HG03135 (cell line): ENCODE measurements around the gene HDAC11.
"Not testable (repeated sequence)": the region's sequence is repeated elsewhere in the genome, so short reads cannot be mapped to it uniquely, and the experiment has no call there.

Experiments used
- ATAC-seq: cut with Tn5 transposase; IDR thresholded peaks from one replicate; pipeline ENCODE4 v1.9.1; 2021; ENCODE audit warnings: mild to moderate bottlenecking, moderate library complexity; ENCODE audit not compliant: unreplicated experiment

Gene HDAC11

GRCh38 chr3:13466781-13467180, 13.3 kb upstream of the HDAC11 start:
- no peak for ATAC-seq

GRCh38 chr3:13470894-13471574, 9.1 kb upstream of the HDAC11 start:
- no peak for ATAC-seq

GRCh38 chr3:13472286-13472685, 7.8 kb upstream of the HDAC11 start:
- no peak for ATAC-seq

GRCh38 chr3:13473020-13473419, 7.1 kb upstream of the HDAC11 start:
- ATAC-seq, result no peak

GRCh38 chr3:13474021-13474420, 6.1 kb upstream of the HDAC11 start:
- no peak for ATAC-seq

- ATAC-seq, result no peak
Observed at GRCh38 chr3:13474776-13475303, 5.3 kb upstream of the HDAC11 start.

- ATAC-seq, result no peak
Observed at GRCh38 chr3:13475871-13476590, 4.1 kb upstream of the HDAC11 start.

GRCh38 chr3:13477943-13478342, 2.2 kb upstream of the HDAC11 start:
- no peak for ATAC-seq

GRCh38 chr3:13479332-13479581, 849 bp upstream of the HDAC11 start:
- no peak for ATAC-seq

GRCh38 chr3:13480340-13481318, 523 bp downstream of the HDAC11 start:
- peak; percentile 3 for ATAC-seq

- ATAC-seq, result no peak
Observed at GRCh38 chr3:13482106-13482690, 2.1 kb downstream of the HDAC11 start.

- ATAC-seq, result no peak
Observed at GRCh38 chr3:13483286-13483685, 3.2 kb downstream of the HDAC11 start.

- ATAC-seq, result no peak
Observed at GRCh38 chr3:13483988-13484695, 4.0 kb downstream of the HDAC11 start.

- ATAC-seq, result no peak
Observed at GRCh38 chr3:13484851-13485590, 4.9 kb downstream of the HDAC11 start.

GRCh38 chr3:13485630-13486562, 5.8 kb downstream of the HDAC11 start:
- ATAC-seq, result not testable (repeated sequence)

- ATAC-seq, result no peak
Observed at GRCh38 chr3:13487403-13487802, 7.3 kb downstream of the HDAC11 start.

- no peak for ATAC-seq
Observed at GRCh38 chr3:13491206-13491974, 11.3 kb downstream of the HDAC11 start.

GRCh38 chr3:13492048-13492447, 11.9 kb downstream of the HDAC11 start:
- ATAC-seq, result no peak
